Activated naive CD4-positive, alpha-beta T cell treated with anti-CD3 and anti-CD28 coated beads, Interleukin-2, amount 50 U/mL, for 72 hours (primary cell): ENCODE results near the gene PLXNC1. TPM values are rescaled to one million over a fixed set of nuclear protein-coding genes. Genes with fewer than 3 reads are reported as not detected.

Source experiments
- ATAC-seq, 2 donors: fragments of 150-1000 bp; cut with Tn5 transposase; 2 replicates each; pipeline ENCODE4 v1.10.0; 2021; ENCODE audit warnings: mild to moderate bottlenecking in 2 of 2, moderate library complexity in 2 of 2
- DNase-seq, 2 donors: peaks; one replicate each; pipeline ENCODE4 v3.0.0; 2021 to 2022; ENCODE audit warnings: low spot score in 2 of 2
- H3K27ac Mint-ChIP-seq, 2 donors: one replicate each; pipeline ENCODE4 v1.8.0; 2022; ENCODE audit warnings: mild to moderate bottlenecking in 2 of 2, mixed read lengths in 2 of 2
- H3K36me3 Mint-ChIP-seq, 2 donors: one replicate each; pipeline ENCODE4 v1.8.0; 2022; ENCODE audit warnings: mixed read lengths in 2 of 2
- H3K9me3 Mint-ChIP-seq, 2 donors: one replicate each; pipeline ENCODE4 v1.8.0; 2022; ENCODE audit warnings: mixed read lengths in 2 of 2
- total RNA-seq, 2 donors: library from RNA; stranded (reverse); gene quantifications; one replicate each; pipeline ENCODE4 v1.2.3, GENCODE V29; 2022

Gene PLXNC1
- total RNA-seq, 2 donors from 2014 or later = 3.1 to 9.2 TPM

- DNase-seq = no peak
- Mint-ChIP-seq H3K36me3 (no peaks in the 10 kb centered on the region), H3K9me3 (no peaks in the 10 kb centered on the region), H3K27ac (no peak overlapping the region)
- ATAC-seq = no peak
These were observed 35.5 kb downstream of the PLXNC1 start for GRCh38 chr12:94183708-94184379.

- H3K9me3 Mint-ChIP-seq = no peaks in the 10 kb centered on the region
- no peak overlapping the region for H3K27ac Mint-ChIP-seq
- ATAC-seq = no peak
These were observed 36.8 kb downstream of the PLXNC1 start for GRCh38 chr12:94184995-94185719.

GRCh38 chr12:94185801-94186200, 37.4 kb downstream of the PLXNC1 start:
- DNase-seq (no peak), ATAC-seq (no peak)
- Mint-ChIP-seq H3K27ac (no peak overlapping the region), H3K9me3 (peaks cover 3% of the 10 kb centered on the region in 2 donors), H3K36me3 (peaks cover 4 to 5% of the 10 kb centered on the region in 2 donors)

More at GRCh38 chr12:94184995-94185719, 36.8 kb downstream of the PLXNC1 start:
- no peaks in the 10 kb centered on the region for H3K36me3 Mint-ChIP-seq
- DNase-seq = no peak

- ATAC-seq (no peak), DNase-seq (no peak)
- Mint-ChIP-seq H3K9me3 (peaks cover 5 to 6% of the 10 kb centered on the region in 2 donors), H3K36me3 (peaks cover 6 to 9% of the 10 kb centered on the region in 2 donors), H3K27ac (no peak overlapping the region)
These were observed 38.2 kb downstream of the PLXNC1 start for GRCh38 chr12:94186278-94187241.

- H3K9me3 Mint-ChIP-seq = peaks cover 7 to 9% of the 10 kb centered on the region in 2 donors
- H3K27ac Mint-ChIP-seq = no peak overlapping the region
- H3K36me3 Mint-ChIP-seq = peaks cover 9 to 12% of the 10 kb centered on the region in 2 donors
- DNase-seq (no peak), ATAC-seq (no peak)
These were observed 39.0 kb downstream of the PLXNC1 start for GRCh38 chr12:94187361-94187760.

GRCh38 chr12:94190623-94191022, 42.2 kb downstream of the PLXNC1 start:
- no peak overlapping the region for H3K27ac Mint-ChIP-seq
- peaks cover 14 to 25% of the 10 kb centered on the region in 2 donors for H3K9me3 Mint-ChIP-seq
- ATAC-seq (no peak), DNase-seq (no peak)
- H3K36me3 Mint-ChIP-seq = peaks cover 17 to 27% of the 10 kb centered on the region in 2 donors

GRCh38 chr12:94191023-94191422, 42.6 kb downstream of the PLXNC1 start:
- peaks cover 17 to 27% of the 10 kb centered on the region in 2 donors for H3K36me3 Mint-ChIP-seq
- ATAC-seq (peak in 1 of 2 donors; percentile 55), DNase-seq (no peak)
- H3K9me3 Mint-ChIP-seq = peaks cover 14 to 25% of the 10 kb centered on the region in 2 donors
- no peak overlapping the region for H3K27ac Mint-ChIP-seq

GRCh38 chr12:94191811-94192210, 43.4 kb downstream of the PLXNC1 start:
- H3K9me3 Mint-ChIP-seq = peaks cover 14 to 25% of the 10 kb centered on the region in 2 donors
- H3K36me3 Mint-ChIP-seq = peaks cover 17 to 27% of the 10 kb centered on the region in 2 donors
- no peak for DNase-seq
- no peak for ATAC-seq
- no peak overlapping the region for H3K27ac Mint-ChIP-seq

GRCh38 chr12:94192506-94192905, 44.1 kb downstream of the PLXNC1 start:
- H3K27ac Mint-ChIP-seq = no peak overlapping the region
- H3K36me3 Mint-ChIP-seq = peaks cover 17 to 27% of the 10 kb centered on the region in 2 donors
- ATAC-seq (no peak), DNase-seq (no peak)
- H3K9me3 Mint-ChIP-seq = peaks cover 14 to 25% of the 10 kb centered on the region in 2 donors

- ATAC-seq = no peak
- H3K27ac Mint-ChIP-seq = no peak overlapping the region
- DNase-seq = no peak
- H3K36me3 Mint-ChIP-seq = peaks cover 17 to 27% of the 10 kb centered on the region in 2 donors
- H3K9me3 Mint-ChIP-seq = peaks cover 14 to 25% of the 10 kb centered on the region in 2 donors
These were observed 44.8 kb downstream of the PLXNC1 start for GRCh38 chr12:94193168-94193567.

- DNase-seq (no peak), ATAC-seq (no peak)
- no peak overlapping the region for H3K27ac Mint-ChIP-seq
- H3K9me3 Mint-ChIP-seq = peaks cover 14 to 25% of the 10 kb centered on the region in 2 donors
- peaks cover 17 to 26% of the 10 kb centered on the region in 2 donors for H3K36me3 Mint-ChIP-seq
These were observed 47.1 kb downstream of the PLXNC1 start for GRCh38 chr12:94195483-94195882.

GRCh38 chr12:94198469-94198868, 50.1 kb downstream of the PLXNC1 start:
- H3K36me3 Mint-ChIP-seq = peaks cover 10 to 18% of the 10 kb centered on the region in 2 donors
- H3K27ac Mint-ChIP-seq = no peak overlapping the region
- ATAC-seq = no peak
- no peak for DNase-seq
- peaks cover 3 to 16% of the 10 kb centered on the region in 2 donors for H3K9me3 Mint-ChIP-seq

GRCh38 chr12:94198872-94199271, 50.5 kb downstream of the PLXNC1 start:
- Mint-ChIP-seq H3K36me3 (peaks cover 10 to 14% of the 10 kb centered on the region in 2 donors), H3K9me3 (peaks cover 3 to 12% of the 10 kb centered on the region in 2 donors), H3K27ac (no peak overlapping the region)
- no peak for DNase-seq
- no peak for ATAC-seq

GRCh38 chr12:94200069-94200468, 51.7 kb downstream of the PLXNC1 start:
- H3K36me3 Mint-ChIP-seq = peaks cover 10 to 14% of the 10 kb centered on the region in 2 donors
- ATAC-seq (no peak), DNase-seq (no peak)
- no peak overlapping the region for H3K27ac Mint-ChIP-seq
- H3K9me3 Mint-ChIP-seq = peaks cover 3 to 11% of the 10 kb centered on the region in 2 donors

- ATAC-seq (no peak), DNase-seq (no peak)
- Mint-ChIP-seq H3K9me3 (peaks cover 3 to 11% of the 10 kb centered on the region in 2 donors), H3K36me3 (peaks cover 10 to 14% of the 10 kb centered on the region in 2 donors), H3K27ac (no peak overlapping the region)
These were observed 52.3 kb downstream of the PLXNC1 start for GRCh38 chr12:94200695-94201094.
